Adrenal gland (tissue), 12 donors: ENCODE measurements around the gene SLC35B1. TPM values are rescaled to one million over a fixed set of nuclear protein-coding genes. Genes with fewer than 3 reads are reported as not detected.

Experiments
- DNase-seq, 7 donors: peaks; one replicate each; pipeline ENCODE4 v3.0.0-alpha.2; 2019 to 2020
- H3K27ac ChIP-seq, 5 donors: fragments of 200-600 bp; sonication (generic) in 4 of 5; 1 replicate in 3 of 5; 2 replicates in 2 of 5; pipeline versions ENCODE4 v1.5.1 to v1.8.0; 2016 to 2020; ENCODE audit warnings: mild to moderate bottlenecking in 1 of 5
- H3K27me3 ChIP-seq: fragments of 200-600 bp; 2 replicates; pipeline ENCODE4 v1.8.0; 2021
- H3K36me3 ChIP-seq, 2 donors: fragments of 200-600 bp; replicated peaks in 1 of 2; 1 replicate in 1 of 2; 2 replicates in 1 of 2; pipeline versions ENCODE4 v1.5.1 to v1.8.0; 2018 to 2022
- H3K4me1 ChIP-seq, 2 donors: fragments of 200-600 bp; replicated peaks in 1 of 2; 1 replicate in 1 of 2; 2 replicates in 1 of 2; pipeline versions ENCODE4 v1.5.1 to v1.8.0; 2018 to 2021
- H3K4me3 ChIP-seq, 4 donors: fragments of 200-600 bp; sonication (generic) in 3 of 4; one replicate each; pipeline ENCODE4 v1.5.1; 2016 to 2018
- H3K9me3 ChIP-seq, 3 donors: fragments of 200-600 bp; sonication (generic) in 1 of 3; replicated peaks in 1 of 3; 1 replicate in 2 of 3; 2 replicates in 1 of 3; pipeline versions ENCODE4 v1.5.1 to v1.8.0; 2016 to 2021
- POLR2A ChIP-seq, 2 donors: fragments of 450-650 bp; IDR thresholded peaks; one replicate each; pipeline ENCODE4 v1.6.1; 2017; ENCODE audit warnings: antibody characterized with exemption in 2 of 2, mild to moderate bottlenecking in 2 of 2, moderate library complexity in 1 of 2
- WGBS, 4 donors: extraction: QIAGEN DNeasy Blood & Tissue Kit in 2 of 4; methylation state at CpG; one replicate each; pipeline versions ENCODE4 v1.1.5 to v1.1.7; 2013 to 2017; 5-methylcytosine and 5-hydroxymethylcytosine counted together
- intact Hi-C, 2 donors: fragments of 100-400 bp; cut with DNase I; formaldehyde crosslinking; loops; one replicate each; pipeline versions ENCODE4 v1.14.1 to v1.15.0; 2022 to 2023
- polyA plus RNA-seq, 3 donors: library from polyadenylated mRNA; stranded (reverse); fragments of 200-250 nt in 2 of 3; fragments of 350-450 nt in 1 of 3; fragmentation: Illumina TruSeq in 1 of 3; extraction: RNeasy Lipid Tissue Mini Kit (QIAGEN cat#74804) in 1 of 3; gene quantifications; one replicate each; pipeline ENCODE4 v1.2.3, GENCODE V29; 2013 to 2014
- total RNA-seq, 9 donors: library from RNA; depleted of rRNA in 4 of 9; stranded (reverse); fragments of >200 nt in 4 of 9; fragments of 120-200 nt in 1 of 9; fragmentation: NEBNext Ultra II Directional in 1 of 9; extraction: Animal tissue kit (Norgen Biotek cat#: 25700) in 1 of 9; gene quantifications; one replicate each; pipeline versions ENCODE4 v1.1.0 to v1.2.4, GENCODE V29; 2013 to 2023
- TF ChIP-seq, protein P1 (sequence below), 6 experiments: fragments of 450-650 bp in 4 of 6; fragments of 200-600 bp in 2 of 6; sonication (generic) in 1 of 6; IDR thresholded peaks; 1 replicate in 5 of 6; 2 replicates in 1 of 6; pipeline versions ENCODE4 v1.5.1 to v1.8.0; 2016 to 2021; ENCODE audit warnings: antibody characterized with exemption in 6 of 6, mild to moderate bottlenecking in 2 of 6, moderate library complexity in 1 of 6
- donor health status: healthy with polysubstance abuse.
- donor health status: Bipolar disorder and iron deficiency.
- donor health status: DM: yes; HTN: yes; CAD: no.
- donor health status: DM: no; HTN: no; CAD: no.
- donor health status: DM: no; HTN: no; CAD: no.
- donor health status: DM: yes; HTN: yes; CAD: no.

The SLC35B1 gene
- total and polyA plus RNA-seq, 12 donors, result 20.9 to 87.9 (median 43.0) TPM

DNA sequence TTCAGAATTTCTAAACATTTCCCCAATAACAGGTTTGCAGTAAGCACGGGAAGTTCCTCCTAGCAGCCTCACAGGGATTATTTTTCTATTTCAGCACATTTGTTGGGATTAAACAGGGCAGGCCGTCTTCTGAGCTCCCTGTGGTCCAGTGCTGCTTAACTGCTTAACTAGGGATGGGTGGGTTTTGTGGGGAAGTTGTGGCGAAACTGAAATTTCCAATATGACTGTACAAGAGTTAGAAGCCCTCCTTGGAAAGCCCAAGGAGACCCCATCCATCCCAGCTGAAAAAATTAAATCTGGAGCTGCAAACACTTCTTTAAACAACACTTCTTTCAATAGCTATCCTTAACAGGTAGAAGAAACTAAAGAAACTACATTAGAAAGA lies 33.9 kb upstream of the SLC35B1 start:
- no peak for DNase-seq
- peak overlapping the region in 2 of 5 donors; percentile 48 to 57 for H3K27ac ChIP-seq
- peaks cover 6 to 45% of the 10 kb centered on the region in 2 donors for H3K4me1 ChIP-seq
- no peaks in the 10 kb centered on the region for H3K27me3 ChIP-seq
- H3K9me3 ChIP-seq, result no peaks in the 10 kb centered on the region
- intact Hi-C loops, result no loop called here
- H3K4me3 ChIP-seq, result no peak overlapping the region
- no peaks in the 10 kb centered on the region for H3K36me3 ChIP-seq
- 71 to 77% (median 71%) methylated on average over 3 of the region's 3 CpGs for WGBS, 4 donors
- TF ChIP-seq POLR2A (IDR thresholded peaks at IDR 0.05), result no peak
- TF ChIP-seq, protein P1, sequence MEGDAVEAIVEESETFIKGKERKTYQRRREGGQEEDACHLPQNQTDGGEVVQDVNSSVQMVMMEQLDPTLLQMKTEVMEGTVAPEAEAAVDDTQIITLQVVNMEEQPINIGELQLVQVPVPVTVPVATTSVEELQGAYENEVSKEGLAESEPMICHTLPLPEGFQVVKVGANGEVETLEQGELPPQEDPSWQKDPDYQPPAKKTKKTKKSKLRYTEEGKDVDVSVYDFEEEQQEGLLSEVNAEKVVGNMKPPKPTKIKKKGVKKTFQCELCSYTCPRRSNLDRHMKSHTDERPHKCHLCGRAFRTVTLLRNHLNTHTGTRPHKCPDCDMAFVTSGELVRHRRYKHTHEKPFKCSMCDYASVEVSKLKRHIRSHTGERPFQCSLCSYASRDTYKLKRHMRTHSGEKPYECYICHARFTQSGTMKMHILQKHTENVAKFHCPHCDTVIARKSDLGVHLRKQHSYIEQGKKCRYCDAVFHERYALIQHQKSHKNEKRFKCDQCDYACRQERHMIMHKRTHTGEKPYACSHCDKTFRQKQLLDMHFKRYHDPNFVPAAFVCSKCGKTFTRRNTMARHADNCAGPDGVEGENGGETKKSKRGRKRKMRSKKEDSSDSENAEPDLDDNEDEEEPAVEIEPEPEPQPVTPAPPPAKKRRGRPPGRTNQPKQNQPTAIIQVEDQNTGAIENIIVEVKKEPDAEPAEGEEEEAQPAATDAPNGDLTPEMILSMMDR (IDR thresholded peaks at IDR 0.05), result no peak

- TF ChIP-seq POLR2A (IDR thresholded peaks at IDR 0.05), result no peak
- TF ChIP-seq, protein P1 (IDR thresholded peaks at IDR 0.05), result no peak
- Histone ChIP-seq H3K9me3 (no peaks in the 10 kb centered on the region), H3K4me3 (no peak overlapping the region), H3K4me1 (peaks cover 6 to 45% of the 10 kb centered on the region in 2 donors), H3K36me3 (no peaks in the 10 kb centered on the region), H3K27me3 (no peaks in the 10 kb centered on the region), H3K27ac (peak overlapping the region in 2 of 5 donors; percentile 48 to 57)
- 59 to 66% (median 61%) methylated on average over 5 of the region's 5 CpGs for WGBS, 4 donors
- intact Hi-C loops, result no loop called here
- DNase-seq, result no peak
Measured at GRCh38 chr17:49741009-49741691, 33.4 kb upstream of the SLC35B1 start.

DNA sequence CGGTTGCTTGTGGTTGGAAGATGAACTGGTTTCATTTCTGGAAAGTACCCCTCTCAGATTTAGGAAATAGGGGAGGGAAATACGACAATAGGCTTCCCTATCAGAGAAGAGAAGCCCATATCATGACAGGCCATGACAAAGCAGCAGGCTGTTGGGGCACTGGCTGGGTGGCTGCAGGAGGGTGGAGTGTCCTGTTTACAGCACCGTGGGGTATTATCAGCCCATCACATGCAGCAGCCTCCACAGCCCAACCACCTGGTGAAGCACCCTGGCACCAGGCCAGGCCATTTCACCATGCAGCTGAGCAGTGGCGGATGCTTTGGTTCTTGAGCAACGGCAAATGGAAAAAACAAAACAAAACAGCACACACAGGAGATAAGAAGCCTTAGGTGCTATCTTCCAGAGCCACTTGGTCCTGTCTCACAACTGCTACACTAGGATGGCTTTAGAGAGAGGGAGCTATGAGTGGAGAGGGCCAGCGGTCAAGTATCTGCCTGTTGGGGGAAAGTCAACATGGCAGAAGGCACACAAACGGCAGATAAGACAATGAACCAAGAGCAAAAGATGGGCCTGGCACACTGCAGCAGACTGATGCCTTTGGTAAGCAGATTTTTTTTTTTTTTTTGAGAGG lies 32.0 kb upstream of the SLC35B1 start:
- Histone ChIP-seq H3K27ac (peak overlapping the region in 2 of 5 donors; percentile 37 to 41), H3K27me3 (no peaks in the 10 kb centered on the region), H3K9me3 (no peaks in the 10 kb centered on the region), H3K4me3 (no peak overlapping the region), H3K36me3 (no peaks in the 10 kb centered on the region), H3K4me1 (peaks cover 6 to 45% of the 10 kb centered on the region in 2 donors)
- 46 to 59% (median 56%) methylated on average over 7 of the region's 7 CpGs for WGBS, 4 donors
- peak; percentile 54 to 94 (median 81) for DNase-seq
- no peak for TF ChIP-seq POLR2A (IDR thresholded peaks at IDR 0.05)
- intact Hi-C loops, result no loop called here

DNA sequence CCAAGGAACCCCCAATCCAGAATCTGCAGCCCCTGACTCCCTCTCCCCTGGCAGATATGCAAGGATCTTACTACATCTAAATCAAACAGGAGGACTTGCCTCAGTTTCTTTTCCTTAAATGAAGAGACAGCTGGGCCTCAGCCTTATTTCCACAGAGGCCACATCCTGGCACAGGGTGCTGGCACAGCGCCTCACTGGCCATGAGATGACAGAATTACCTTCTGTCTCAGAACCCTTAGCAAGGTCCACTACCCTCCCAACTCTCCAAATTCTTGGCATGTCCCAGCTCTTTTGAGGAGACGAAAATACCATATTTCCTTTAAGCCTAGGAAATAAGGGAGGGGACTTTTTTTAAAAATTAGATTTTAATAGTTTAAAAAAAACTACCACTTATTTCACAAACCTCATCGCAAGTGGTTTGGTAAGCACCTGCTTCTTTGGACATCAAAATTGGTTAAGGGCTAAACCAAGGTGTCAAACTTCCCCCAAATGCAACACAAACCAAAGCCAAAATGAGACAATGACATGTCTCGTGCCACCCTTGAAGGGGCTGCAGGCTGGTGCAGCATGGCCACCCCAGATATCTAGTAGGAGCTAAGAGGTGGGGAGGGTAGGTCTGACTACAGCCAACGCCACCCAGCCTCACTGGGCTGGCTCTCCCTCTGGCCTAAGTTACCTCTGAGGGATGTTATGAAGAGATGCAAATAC lies 30.8 kb upstream of the SLC35B1 start:
- Histone ChIP-seq H3K9me3 (no peaks in the 10 kb centered on the region), H3K4me3 (no peak overlapping the region), H3K36me3 (no peaks in the 10 kb centered on the region), H3K27me3 (no peaks in the 10 kb centered on the region), H3K4me1 (peaks cover 6 to 40% of the 10 kb centered on the region in 2 donors), H3K27ac (peak overlapping the region in 1 of 5 donors; percentile 20)
- DNase-seq, result peak in 6 of 7 donors; percentile 38 to 65 (median 53)
- intact Hi-C loops, result no loop called here
- 69 to 72% (median 70%) methylated on average over 5 of the region's 5 CpGs for WGBS, 4 donors
- TF ChIP-seq POLR2A (IDR thresholded peaks at IDR 0.05), result no peak
- TF ChIP-seq, protein P1 (IDR thresholded peaks at IDR 0.05), result no peak
